Stimulated activated CD8-positive, alpha-beta memory T cell treated with anti-CD3 and anti-CD28 coated beads, Interleukin-15, amount 100 ng/mL, for 1 hour (primary cell): ENCODE measurements around the gene UCHL5.
"Not testable (repeated sequence)": the region's sequence is repeated elsewhere in the genome, so short reads cannot be mapped to it uniquely, and the experiment has no call there.

Experiments
- DNase-seq: peaks from one replicate; pipeline ENCODE4 v3.0.0-alpha.2; 2020; ENCODE audit warnings: low read depth

Gene UCHL5

DNA sequence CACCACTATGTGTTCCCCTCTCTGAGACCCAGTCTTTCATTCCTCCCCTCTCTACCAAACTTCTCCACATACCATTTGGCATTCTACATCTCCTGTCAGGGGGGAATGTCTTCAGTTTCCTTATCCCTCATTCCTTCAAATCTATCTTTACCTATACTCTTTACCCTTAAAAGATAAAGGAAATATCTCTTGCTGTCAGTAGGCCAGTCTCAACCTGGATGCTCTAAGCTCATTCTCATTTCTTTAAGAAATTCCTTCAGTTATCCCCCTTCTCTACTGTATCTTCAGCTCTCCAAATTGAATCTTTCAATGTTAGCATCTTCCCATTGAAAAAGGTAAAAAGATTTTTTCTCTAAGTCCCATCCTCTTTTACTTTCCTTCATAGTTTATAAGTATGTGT, 6.8 kb upstream of the UCHL5 start:
- no peak for DNase-seq

DNA sequence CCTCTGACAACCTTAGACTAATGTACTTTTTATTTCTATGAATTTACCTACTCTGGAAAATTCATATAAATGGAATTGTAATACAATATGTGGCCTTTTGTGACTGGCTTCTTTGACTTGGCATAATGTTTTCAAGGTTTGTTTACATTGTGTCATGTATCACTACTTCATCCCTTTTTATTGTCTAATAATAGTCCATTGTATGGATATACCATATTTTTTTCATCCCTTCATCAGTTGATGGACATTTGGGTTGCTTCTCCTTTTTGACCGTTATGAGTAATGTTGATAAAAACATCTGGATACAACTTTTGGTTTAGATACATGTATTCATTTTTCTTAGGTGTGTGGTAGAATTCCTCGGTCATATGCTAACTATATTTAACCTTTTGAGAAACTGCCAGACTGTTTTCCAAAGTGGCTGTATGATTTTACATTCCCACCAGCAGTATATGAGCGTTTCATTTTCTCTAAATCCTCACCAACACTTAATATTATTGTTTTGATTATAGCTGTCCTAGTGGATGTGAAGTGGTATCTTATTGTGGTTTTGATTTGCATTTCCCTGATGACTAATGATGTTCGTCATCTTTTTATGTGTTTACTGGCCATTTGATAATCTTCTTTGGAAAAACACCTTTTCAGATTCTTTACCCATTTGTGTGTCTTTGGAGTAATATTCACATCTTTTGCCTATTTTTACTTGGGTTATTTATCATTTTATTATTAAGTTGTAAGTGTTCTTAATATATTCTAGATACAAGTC, 3.7 kb upstream of the UCHL5 start:
- DNase-seq, result no peak

GRCh38 chr1:193060938-193061337, 1.8 kb upstream of the UCHL5 start:
- no peak for DNase-seq

DNA sequence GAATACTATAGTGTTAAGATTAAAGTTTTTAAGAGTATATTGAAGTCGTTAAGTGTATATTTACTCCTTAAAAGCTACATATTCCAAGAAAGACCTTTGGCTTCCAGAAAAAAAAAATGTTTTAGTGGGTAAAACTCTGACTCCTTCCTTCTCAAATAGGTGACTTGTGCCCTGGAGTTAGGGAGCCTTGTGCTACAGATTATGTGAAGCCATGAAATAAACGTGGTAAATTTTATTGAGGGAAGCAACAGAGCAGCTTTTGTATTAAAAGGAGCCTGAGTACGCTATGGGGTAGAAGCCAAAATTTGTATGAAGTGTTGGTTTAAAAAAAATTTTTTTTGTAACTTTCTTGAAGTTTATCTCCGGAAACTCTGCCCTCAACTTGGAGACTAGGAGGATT, 1.2 kb upstream of the UCHL5 start:
- DNase-seq, result no peak

- DNase-seq, result no peak
Observed at GRCh38 chr1:193060115-193060403, 899 bp upstream of the UCHL5 start.

- peak; percentile 4 for DNase-seq
Observed at GRCh38 chr1:193058529-193059281, 455 bp downstream of the UCHL5 start.

DNA sequence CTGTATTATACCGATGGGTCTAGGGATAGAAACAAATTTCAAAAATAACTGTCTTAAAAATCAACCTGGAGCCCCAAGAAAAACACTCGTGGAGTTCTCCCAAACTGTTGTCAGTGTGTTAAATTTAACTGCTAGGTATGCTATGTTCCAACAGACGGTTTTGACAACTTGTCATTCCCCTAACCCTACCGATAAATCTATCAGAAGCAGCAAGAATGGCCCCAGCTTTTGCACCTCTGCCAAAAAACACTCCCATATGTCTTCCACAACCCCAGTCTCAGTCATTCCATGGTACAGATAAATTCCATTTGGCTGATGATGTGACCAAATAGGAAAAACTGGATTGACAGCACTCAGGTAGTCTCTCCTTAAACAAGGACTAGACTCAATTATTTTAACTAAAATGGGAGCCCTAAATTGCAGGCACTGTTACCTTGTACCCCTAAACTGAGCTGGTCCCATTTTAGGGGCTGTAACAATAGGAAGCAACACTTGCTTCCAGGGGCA, 4.9 kb downstream of the UCHL5 start:
- DNase-seq, result no peak

DNA sequence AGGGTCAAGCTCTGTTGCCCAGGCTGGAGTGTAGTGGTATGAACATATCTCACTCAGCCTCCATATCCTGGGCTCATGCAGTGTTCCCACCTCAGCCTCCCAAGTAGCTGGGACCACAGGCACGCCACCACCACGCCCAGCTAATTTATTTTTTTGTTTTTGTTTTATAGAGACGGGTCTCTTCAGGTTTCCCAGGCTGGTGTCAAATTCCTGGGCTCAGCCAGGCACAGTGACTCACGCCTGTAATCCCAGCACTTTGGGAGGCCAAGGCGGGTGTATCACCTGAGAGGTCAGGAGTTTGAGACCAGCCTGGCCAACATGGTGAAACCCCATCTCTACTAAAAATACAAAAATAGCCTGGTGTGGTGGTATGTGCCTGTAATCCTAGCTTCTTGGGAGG, 10.2 kb downstream of the UCHL5 start:
- DNase-seq, result not testable (repeated sequence)

- no peak for DNase-seq
Observed at GRCh38 chr1:193042766-193043691, 16.1 kb downstream of the UCHL5 start.

GRCh38 chr1:193040011-193040410, 19.1 kb downstream of the UCHL5 start:
- DNase-seq, result no peak

DNA sequence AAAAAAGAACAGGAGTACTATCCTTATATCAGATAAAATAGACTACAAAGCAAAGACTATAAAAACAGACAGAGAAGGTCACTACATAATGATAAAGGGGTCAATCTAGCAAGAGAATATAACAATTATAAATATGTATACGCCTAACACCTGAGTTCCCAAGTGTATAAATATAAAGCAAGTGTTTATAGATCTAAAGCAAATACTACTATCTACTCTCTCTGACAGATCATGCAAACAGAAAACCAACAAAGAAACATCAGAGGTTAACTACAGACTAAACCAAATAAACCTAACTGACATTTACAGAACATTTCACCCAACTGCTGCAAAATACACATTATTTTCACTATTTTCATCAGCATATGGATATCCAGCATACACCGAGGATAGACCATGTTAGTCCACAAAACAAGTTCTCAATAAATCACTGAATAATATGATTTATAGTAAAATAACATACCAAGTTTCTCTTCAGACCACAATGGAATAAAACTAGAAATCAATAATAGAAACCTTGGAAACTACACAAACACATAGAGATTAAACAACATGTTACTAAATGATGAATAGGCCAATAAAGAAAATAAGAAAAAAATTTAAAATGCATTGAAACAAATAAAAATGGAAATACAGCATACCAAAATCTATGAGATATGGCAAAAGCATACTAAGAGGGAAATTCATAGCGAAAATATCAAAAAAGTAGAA, 22.7 kb downstream of the UCHL5 start:
- DNase-seq, result no peak

- no peak for DNase-seq
Observed at GRCh38 chr1:193033610-193034009, 25.6 kb downstream of the UCHL5 start.

GRCh38 chr1:193032643-193033427, 26.3 kb downstream of the UCHL5 start:
- not testable (repeated sequence) for DNase-seq

- no peak for DNase-seq
Observed at GRCh38 chr1:193031431-193031830, 27.7 kb downstream of the UCHL5 start.

DNA sequence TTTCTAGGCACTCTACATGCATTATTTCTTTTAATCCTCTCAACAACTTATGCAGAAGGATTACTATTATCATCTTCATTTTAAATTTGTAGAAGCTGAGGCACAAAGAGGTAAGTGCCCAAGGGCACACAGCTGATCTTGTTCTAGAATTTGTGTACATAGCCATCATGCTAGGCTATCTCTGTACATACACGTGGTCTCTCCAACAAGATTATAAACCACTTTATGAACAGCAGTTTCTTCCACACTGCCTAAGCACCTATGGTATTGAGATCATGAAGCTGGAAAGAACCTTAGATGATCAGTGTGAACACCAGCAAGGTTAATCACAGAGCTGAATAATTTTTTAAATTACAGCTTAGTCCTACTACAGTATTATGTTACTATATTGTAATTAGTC, 28.9 kb downstream of the UCHL5 start:
- no peak for DNase-seq

- DNase-seq, result no peak
Observed at GRCh38 chr1:193025218-193025617, 33.9 kb downstream of the UCHL5 start.

- no peak for DNase-seq
Observed at GRCh38 chr1:193019442-193020026, 39.6 kb downstream of the UCHL5 start.

- DNase-seq, result no peak
Observed at GRCh38 chr1:193016788-193017187, 42.4 kb downstream of the UCHL5 start.

DNA sequence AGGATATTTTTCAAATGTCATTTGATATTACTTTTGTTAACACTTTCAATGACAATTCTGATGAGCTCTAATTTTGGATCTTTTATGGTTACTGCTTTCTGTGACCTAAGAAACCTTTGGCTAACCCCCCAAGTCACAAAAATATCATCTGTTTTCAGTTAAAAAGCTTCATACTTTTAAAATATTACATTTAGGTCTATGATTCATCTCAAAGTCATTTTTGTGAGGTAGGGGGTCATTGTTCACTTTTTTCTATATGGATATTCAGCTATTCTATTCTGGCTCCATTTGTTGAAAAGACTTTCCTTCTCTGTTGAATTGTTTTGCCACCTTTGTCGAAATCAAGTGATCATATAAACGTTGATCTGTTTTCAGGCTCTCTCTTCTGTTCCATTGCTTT, 44.8 kb downstream of the UCHL5 start:
- DNase-seq, result no peak

- no peak for DNase-seq
Observed at GRCh38 chr1:193013707-193014106, 45.5 kb downstream of the UCHL5 start.

- no peak for DNase-seq
Observed at GRCh38 chr1:193013005-193013404, 46.2 kb downstream of the UCHL5 start.
